Measurements from ENCODE around the gene RFT1. TPM values are rescaled to one million over a fixed set of nuclear protein-coding genes. Genes with fewer than 3 reads are reported as not detected.

Gene RFT1
- polyA plus RNA-seq, 3 donors, result 8.2 to 34.9 (median 25.6) TPM

GRCh38 chr3:53075743-53076140 lies 54.5 kb downstream of the RFT1 start:
- H3K9me3 ChIP-seq (replicated peaks in 1 of 2; ENCODE audit: control insufficient read depth in 1 of 2, insufficient read depth in 1 of 2, low read length in 2 of 2), result no peaks in the 10 kb centered on the region
- H3K27ac Mint-ChIP-seq, result peak overlapping the region in 1 of 7 donors; percentile 56
- intact Hi-C loops (cut with micrococcal nuclease), result loop anchor here (10.0 kb wide), 4 partner anchors 141 to 331 kb away; no protein-coding TSS in a partner anchor
- 11% methylated on average over 2 of the region's 3 CpGs for WGBS (ENCODE audit: insufficient coverage)
- peaks cover 6% of the 10 kb centered on the region in 2 donors for H3K36me3 Mint-ChIP-seq
- H3K36me3 ChIP-seq (replicated peaks in 1 of 2; ENCODE audit: control insufficient read depth in 1 of 2, insufficient read depth in 2 of 2, low read length in 2 of 2), result no peaks in the 10 kb centered on the region
- H3K9ac ChIP-seq (ENCODE audit: insufficient read depth, low read length, poor library complexity, severe bottlenecking), result no peak overlapping the region
- no peak overlapping the region for H3K4me2 ChIP-seq (replicated peaks; ENCODE audit: extremely low read depth, low read length, poor library complexity, severe bottlenecking)
- no peaks in the 10 kb centered on the region for H3K27me3 ChIP-seq (ENCODE audit: control insufficient read depth in 2 of 2, insufficient read depth in 2 of 2, low read length in 2 of 2)
- H4K20me1 ChIP-seq (ENCODE audit: insufficient read depth, low read length), result no peaks in the 10 kb centered on the region
- no peak overlapping the region for H3K4me3 ChIP-seq (replicated peaks in 1 of 3; ENCODE audit: low read depth in 2 of 3, low read length in 3 of 3)
- no peak overlapping the region for H3K27ac ChIP-seq (ENCODE audit: low read depth in 1 of 2, low read length in 2 of 2)
- peaks cover 23% of the 10 kb centered on the region for H3K4me1 Mint-ChIP-seq
- no peak overlapping the region for H2AFZ ChIP-seq (ENCODE audit: insufficient read depth, low read depth, low read length, poor library complexity, severe bottlenecking)
- no peak for TF ChIP-seq CTCF (IDR thresholded peaks at IDR 0.05)
- no peaks in the 10 kb centered on the region for H3K9me3 Mint-ChIP-seq
- no peak overlapping the region for H3K4me3 Mint-ChIP-seq
- no peaks in the 10 kb centered on the region for H3K79me2 ChIP-seq (ENCODE audit: insufficient read depth, low read length)
- H3K4me1 ChIP-seq (ENCODE audit: control insufficient read depth in 1 of 2, insufficient read depth in 2 of 2, low read length in 2 of 2), result peaks cover 19 to 26% of the 10 kb centered on the region in 2 donors
- DNase-seq, result no peak
- H3K27me3 Mint-ChIP-seq (ENCODE audit: low read depth in 3 of 3), result peaks cover 1 to 6% (median 3%) of the 10 kb centered on the region in 3 donors

GRCh38 chr3:53074761-53075742 lies 55.2 kb downstream of the RFT1 start:
- intact Hi-C loops (cut with micrococcal nuclease), result loop anchor here (5.0 to 10.0 kb wide), 5 partner anchors 140 to 330 kb away; no protein-coding TSS in a partner anchor
- Mint-ChIP-seq H3K4me1 (peaks cover 23% of the 10 kb centered on the region), H3K36me3 (peaks cover 6% of the 10 kb centered on the region in 2 donors), H3K4me3 (no peak overlapping the region), H3K9me3 (no peaks in the 10 kb centered on the region), H3K27me3 (ENCODE audit: low read depth in 3 of 3) (peaks cover 1 to 6% (median 3%) of the 10 kb centered on the region in 3 donors), H3K27ac (peak overlapping the region in 1 of 7 donors; percentile 56)
- no peak for TF ChIP-seq CTCF (IDR thresholded peaks at IDR 0.05)
- Histone ChIP-seq H3K4me2 (replicated peaks; ENCODE audit: extremely low read depth, low read length, poor library complexity, severe bottlenecking) (no peak overlapping the region), H3K36me3 (replicated peaks in 1 of 2; ENCODE audit: control insufficient read depth in 1 of 2, insufficient read depth in 2 of 2, low read length in 2 of 2) (no peaks in the 10 kb centered on the region), H3K9me3 (replicated peaks in 1 of 2; ENCODE audit: control insufficient read depth in 1 of 2, insufficient read depth in 1 of 2, low read length in 2 of 2) (no peaks in the 10 kb centered on the region), H2AFZ (ENCODE audit: insufficient read depth, low read depth, low read length, poor library complexity, severe bottlenecking) (no peak overlapping the region), H3K9ac (ENCODE audit: insufficient read depth, low read length, poor library complexity, severe bottlenecking) (no peak overlapping the region), H3K4me1 (ENCODE audit: control insufficient read depth in 1 of 2, insufficient read depth in 2 of 2, low read length in 2 of 2) (peaks cover 19 to 26% of the 10 kb centered on the region in 2 donors), H3K4me3 (replicated peaks in 1 of 3; ENCODE audit: low read depth in 2 of 3, low read length in 3 of 3) (no peak overlapping the region), H3K27ac (ENCODE audit: low read depth in 1 of 2, low read length in 2 of 2) (no peak overlapping the region), H4K20me1 (ENCODE audit: insufficient read depth, low read length) (no peaks in the 10 kb centered on the region), H3K27me3 (ENCODE audit: control insufficient read depth in 2 of 2, insufficient read depth in 2 of 2, low read length in 2 of 2) (no peaks in the 10 kb centered on the region), H3K79me2 (ENCODE audit: insufficient read depth, low read length) (no peaks in the 10 kb centered on the region)
- DNase-seq, result no peak
- WGBS (ENCODE audit: insufficient coverage), result no CpG with 5 or more reads among the region's 9 CpGs

Data from CD14-positive monocyte (primary cell).